IPS DF 6.9 (cell line): ENCODE data around the gene RMND5A.

Source experiments
- DNase-seq: peaks from one replicate; pipeline ENCODE4 v3.0.0-alpha.2; 2013; ENCODE audit warnings: low read depth, low spot score
- H3K27ac ChIP-seq: one replicate; pipeline ENCODE4 v1.5.1; 2013; ENCODE audit warnings: low read length, control low read depth
- H3K27me3 ChIP-seq: 2 replicates; pipeline ENCODE4 v1.6.1; 2013; ENCODE audit warnings: mild to moderate bottlenecking, low read length; ENCODE audit not compliant: control insufficient read depth, insufficient read depth
- H3K36me3 ChIP-seq: 2 replicates; pipeline ENCODE4 v1.6.1; 2013; ENCODE audit warnings: low read length; ENCODE audit not compliant: control insufficient read depth, insufficient read depth
- H3K4me1 ChIP-seq: 2 replicates; pipeline ENCODE4 v1.6.1; 2013; ENCODE audit warnings: low read length; ENCODE audit not compliant: control insufficient read depth, insufficient read depth
- H3K4me3 ChIP-seq: 2 replicates; pipeline ENCODE4 v1.5.1; 2013; ENCODE audit warnings: mild to moderate bottlenecking, low read length
- H3K9me3 ChIP-seq: 2 replicates; pipeline ENCODE4 v1.6.1; 2013; ENCODE audit warnings: low read length, inconsistent platforms; ENCODE audit not compliant: control insufficient read depth, insufficient read depth
- WGBS: extraction: QIAGEN DNeasy Blood & Tissue Kit; methylation state at CpG from one replicate; pipeline ENCODE4 v1.1.7; 2013; ENCODE audit warnings: mixed read lengths, missing lambda C conversion rate; ENCODE audit not compliant: insufficient read length, insufficient coverage; 5-methylcytosine and 5-hydroxymethylcytosine counted together

Gene RMND5A

DNA sequence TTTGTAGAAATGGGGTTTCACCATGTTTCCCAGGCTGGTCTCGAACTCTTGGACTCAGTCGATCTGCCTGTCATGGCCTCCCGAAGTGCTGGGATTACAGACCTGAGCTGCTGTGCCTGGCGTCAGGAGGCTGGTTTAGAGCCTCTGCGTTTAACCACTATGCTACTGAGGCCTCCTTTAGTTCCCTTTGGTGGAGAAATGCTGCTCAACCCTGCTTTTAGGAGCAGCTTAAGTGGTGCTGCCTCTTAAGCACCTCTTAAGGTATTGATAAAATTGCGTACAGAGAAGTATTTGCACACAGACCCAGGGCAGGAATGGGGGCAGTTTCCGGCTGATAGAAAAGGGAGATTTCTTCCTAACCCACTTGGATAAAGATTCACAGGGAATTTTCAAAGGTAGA lies 62.7 kb downstream of the RMND5A start:
- Histone ChIP-seq H3K9me3 (no peaks in the 10 kb centered on the region), H3K4me1 (no peaks in the 10 kb centered on the region), H3K27ac (no peak overlapping the region), H3K36me3 (no peaks in the 10 kb centered on the region), H3K4me3 (no peak overlapping the region), H3K27me3 (peaks cover 2% of the 10 kb centered on the region; the same call in 1 of the 2 replicates)
- no peak for DNase-seq
- no CpG with 5 or more reads among the region's 7 CpGs for WGBS

- no peak for DNase-seq
- Histone ChIP-seq H3K4me3 (no peak overlapping the region; the same call in 1 of the 2 replicates), H3K27ac (no peak overlapping the region), H3K27me3 (peaks cover 8% of the 10 kb centered on the region), H3K4me1 (no peaks in the 10 kb centered on the region), H3K9me3 (no peaks in the 10 kb centered on the region), H3K36me3 (no peaks in the 10 kb centered on the region)
- WGBS: no CpG with 5 or more reads among the region's 8 CpGs
These were observed 63.7 kb downstream of the RMND5A start for GRCh38 chr2:86783615-86784339.

DNA sequence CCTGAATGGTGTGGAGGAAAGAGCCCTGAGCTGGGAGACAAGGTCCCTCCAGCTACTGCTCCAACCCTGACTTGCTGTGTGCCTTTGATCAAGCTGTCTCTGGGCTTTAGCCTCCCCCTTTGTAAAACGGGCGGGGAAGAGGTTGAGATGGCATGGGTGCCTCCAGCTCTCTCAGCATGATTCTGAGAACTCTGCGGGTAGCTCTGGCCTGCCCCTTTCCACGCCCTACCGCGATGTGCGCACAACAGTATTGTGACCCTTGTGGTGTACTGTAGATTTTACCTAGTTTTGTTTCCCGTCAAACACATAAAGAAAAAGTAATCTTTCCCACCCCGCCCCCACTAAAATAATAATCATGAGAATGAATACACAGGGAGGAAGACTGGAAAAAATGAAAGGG lies 65.4 kb downstream of the RMND5A start:
- no peak overlapping the region for H3K27ac ChIP-seq
- DNase-seq: no peak
- no peaks in the 10 kb centered on the region for H3K9me3 ChIP-seq
- no peaks in the 10 kb centered on the region for H3K36me3 ChIP-seq
- H3K4me1 ChIP-seq: no peaks in the 10 kb centered on the region
- no peak overlapping the region for H3K4me3 ChIP-seq
- H3K27me3 ChIP-seq: peaks cover 23% of the 10 kb centered on the region
- no CpG with 5 or more reads among the region's 9 CpGs for WGBS

GRCh38 chr2:86786001-86786536 lies 66.0 kb downstream of the RMND5A start:
- Histone ChIP-seq H3K27ac (no peak overlapping the region), H3K36me3 (no peaks in the 10 kb centered on the region), H3K4me3 (no peak overlapping the region), H3K4me1 (no peaks in the 10 kb centered on the region), H3K27me3 (peaks cover 28% of the 10 kb centered on the region), H3K9me3 (no peaks in the 10 kb centered on the region)
- no peak for DNase-seq
- WGBS: no CpG with 5 or more reads among the region's 10 CpGs

DNA sequence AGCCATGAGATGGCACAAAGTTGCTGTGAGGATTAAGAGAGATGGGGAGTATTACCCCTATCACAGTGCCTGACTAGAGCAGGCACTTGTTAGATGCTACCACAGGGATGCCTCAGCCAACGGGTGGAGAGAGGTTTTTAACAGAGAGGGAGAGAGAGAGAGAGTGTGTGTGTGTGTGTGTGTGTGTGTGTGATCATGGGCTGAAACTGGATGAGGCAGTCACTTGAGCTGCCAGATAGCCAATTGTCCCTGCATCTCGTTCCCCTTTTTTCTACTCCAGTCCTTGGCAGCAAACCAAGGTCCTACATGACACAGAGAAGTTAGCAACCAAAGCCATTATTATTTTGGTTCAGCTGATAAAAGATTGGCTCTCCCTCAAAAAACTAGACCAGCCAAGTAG lies 67.6 kb downstream of the RMND5A start:
- Histone ChIP-seq H3K4me1 (no peaks in the 10 kb centered on the region), H3K27me3 (peaks cover 36% of the 10 kb centered on the region), H3K9me3 (no peaks in the 10 kb centered on the region), H3K4me3 (no peak overlapping the region), H3K36me3 (no peaks in the 10 kb centered on the region), H3K27ac (no peak overlapping the region)
- no CpG with 5 or more reads among the region's 2 CpGs for WGBS
- DNase-seq: no peak

DNA sequence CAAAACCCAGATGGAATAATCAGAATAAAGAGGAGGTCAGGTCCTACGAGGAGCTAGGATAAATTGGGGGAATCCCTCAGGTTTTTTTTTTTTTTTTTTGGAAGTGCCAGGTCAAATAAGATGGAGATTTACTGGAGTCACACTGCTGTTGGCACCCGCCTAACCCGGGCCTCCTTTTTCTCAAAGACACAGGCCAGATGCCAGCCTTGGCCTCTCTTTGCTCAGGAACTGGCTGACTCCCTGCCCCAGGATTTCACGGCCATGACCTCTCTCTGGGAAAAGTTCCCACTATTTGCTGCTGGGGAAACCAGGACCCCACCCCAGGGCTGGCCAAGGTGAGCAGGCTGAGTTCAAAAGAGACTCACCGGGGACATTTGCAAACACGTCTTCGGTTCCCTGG lies 68.1 kb downstream of the RMND5A start:
- Histone ChIP-seq H3K9me3 (no peaks in the 10 kb centered on the region), H3K27me3 (peaks cover 36% of the 10 kb centered on the region), H3K27ac (no peak overlapping the region), H3K36me3 (no peaks in the 10 kb centered on the region), H3K4me3 (no peak overlapping the region), H3K4me1 (no peaks in the 10 kb centered on the region)
- no CpG with 5 or more reads among the region's 7 CpGs for WGBS
- DNase-seq: no peak

GRCh38 chr2:86788881-86789686 lies 69.0 kb downstream of the RMND5A start:
- H3K36me3 ChIP-seq: no peaks in the 10 kb centered on the region
- no peaks in the 10 kb centered on the region for H3K9me3 ChIP-seq
- H3K27me3 ChIP-seq: peaks cover 36% of the 10 kb centered on the region
- WGBS: no CpG with 5 or more reads among the region's 64 CpGs
- no peak for DNase-seq
- no peak overlapping the region for H3K27ac ChIP-seq
- no peaks in the 10 kb centered on the region for H3K4me1 ChIP-seq
- H3K4me3 ChIP-seq: peak overlapping the region; percentile 8; the same call in 1 of the 2 replicates

DNA sequence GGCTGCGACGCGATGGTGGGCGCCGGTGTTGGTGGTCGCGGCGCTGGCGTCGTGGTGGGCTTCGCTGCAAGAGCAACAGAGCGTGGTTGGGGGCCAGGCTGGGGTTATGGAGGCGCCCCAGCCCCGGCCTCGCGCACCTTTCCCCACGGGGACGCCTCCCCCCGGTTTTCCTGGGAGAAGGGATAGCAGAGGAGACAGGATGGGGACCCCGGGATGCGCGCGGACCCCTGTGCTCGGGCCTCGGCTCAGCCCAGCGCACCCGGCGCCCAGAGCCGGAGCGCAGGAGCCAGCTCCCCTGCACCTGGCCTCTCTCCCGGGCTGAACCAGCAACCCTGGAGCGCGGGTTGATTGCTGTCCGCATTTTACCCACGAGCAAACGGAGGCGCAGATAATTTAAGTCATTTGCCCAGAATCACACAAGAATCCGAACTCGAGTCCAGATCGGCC lies 69.6 kb downstream of the RMND5A start:
- H3K27me3 ChIP-seq: peaks cover 36% of the 10 kb centered on the region
- no peak for DNase-seq
- no peaks in the 10 kb centered on the region for H3K9me3 ChIP-seq
- H3K4me1 ChIP-seq: no peaks in the 10 kb centered on the region
- no CpG with 5 or more reads among the region's 40 CpGs for WGBS
- H3K4me3 ChIP-seq: peak overlapping the region; percentile 8; the same call in 1 of the 2 replicates
- H3K27ac ChIP-seq: no peak overlapping the region
- no peaks in the 10 kb centered on the region for H3K36me3 ChIP-seq

DNA sequence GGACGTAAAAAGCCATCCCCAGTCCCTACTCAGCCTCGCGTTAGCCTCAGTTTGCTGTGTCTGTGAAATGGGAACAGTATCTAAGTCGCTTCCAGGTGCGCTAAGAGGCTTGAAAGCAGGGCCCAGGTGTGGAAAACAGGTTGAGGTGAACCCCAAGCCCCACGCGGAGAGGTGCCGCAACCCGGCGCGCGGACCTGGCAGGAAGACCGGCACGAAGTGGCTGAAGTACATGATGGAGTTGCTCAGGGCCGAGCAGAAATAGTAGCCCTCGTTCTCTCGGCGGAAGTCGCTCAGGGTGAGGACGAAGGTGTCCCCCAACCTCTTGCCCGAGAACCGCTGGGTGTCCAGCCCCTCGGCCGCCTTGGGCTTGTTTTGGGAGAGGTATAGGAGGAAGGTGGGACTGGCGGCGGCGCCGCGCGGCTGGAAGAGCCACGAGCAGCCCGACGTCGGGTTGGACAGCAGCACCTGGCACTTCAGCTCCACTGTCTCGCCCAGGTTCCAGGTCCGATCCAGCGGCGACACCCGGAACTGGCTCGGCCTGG lies 70.1 kb downstream of the RMND5A start:
- WGBS: no CpG with 5 or more reads among the region's 40 CpGs
- Histone ChIP-seq H3K9me3 (no peaks in the 10 kb centered on the region), H3K36me3 (no peaks in the 10 kb centered on the region), H3K27me3 (peaks cover 36% of the 10 kb centered on the region), H3K27ac (no peak overlapping the region), H3K4me1 (no peaks in the 10 kb centered on the region), H3K4me3 (no peak overlapping the region; the same call in 1 of the 2 replicates)
- DNase-seq: no peak
